ENCODE measurements around the gene CD276.
"Not testable (repeated sequence)": the region's sequence is repeated elsewhere in the genome, so short reads cannot be mapped to it uniquely, and the experiment has no call there.

The CD276 gene

GRCh38 chr15:73710321-73710720 is 26.1 kb downstream of the CD276 start:
- DNase-seq, result no peak

DNA sequence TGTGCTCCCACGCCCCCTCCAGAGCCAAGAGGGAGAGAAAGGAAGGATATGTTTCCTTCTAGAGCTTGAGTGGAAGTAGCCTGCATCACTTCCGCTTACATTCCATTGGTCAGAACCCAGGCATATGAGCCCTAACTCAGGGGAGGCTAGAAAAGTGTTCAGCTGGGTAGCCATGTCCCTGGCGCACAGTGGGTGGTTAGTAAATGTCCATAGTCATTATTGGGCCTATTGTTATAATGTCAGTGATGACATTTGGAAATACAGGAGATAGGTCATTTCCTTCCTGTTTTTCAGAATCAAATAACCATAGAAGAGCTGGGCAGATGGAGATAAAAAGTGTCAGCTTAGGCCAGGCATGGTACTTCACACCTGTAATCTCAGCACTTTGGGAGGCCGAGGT is 27.3 kb downstream of the CD276 start:
- DNase-seq, result no peak

GRCh38 chr15:73712107-73712506 is 27.9 kb downstream of the CD276 start:
- no peak for DNase-seq

GRCh38 chr15:73714695-73715301 is 30.6 kb downstream of the CD276 start:
- no peak for DNase-seq

DNA sequence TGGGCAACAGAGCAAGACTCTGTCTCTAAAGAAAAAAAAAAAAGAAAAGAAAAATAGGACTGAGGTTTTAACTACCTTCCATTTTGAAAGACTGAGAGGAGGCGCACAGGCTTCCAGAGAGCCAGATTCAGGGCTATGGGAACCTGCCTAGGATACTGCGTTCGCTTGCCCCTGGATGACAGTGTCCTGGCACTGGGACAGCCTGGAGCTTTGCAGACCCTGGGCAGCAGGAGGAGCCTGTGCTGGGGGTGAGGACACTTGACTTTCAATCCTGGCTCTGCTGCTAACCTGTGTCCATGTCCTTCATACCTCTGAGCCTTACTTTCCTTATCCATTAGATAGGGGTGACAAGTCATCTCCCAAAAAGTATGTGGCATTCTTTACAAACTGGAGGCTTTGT is 31.2 kb downstream of the CD276 start:
- DNase-seq, result no peak

GRCh38 chr15:73716417-73716816 is 32.2 kb downstream of the CD276 start:
- DNase-seq, result no peak

- DNase-seq, result no peak
These were observed 33.0 kb downstream of the CD276 start for GRCh38 chr15:73717206-73717605.

DNA sequence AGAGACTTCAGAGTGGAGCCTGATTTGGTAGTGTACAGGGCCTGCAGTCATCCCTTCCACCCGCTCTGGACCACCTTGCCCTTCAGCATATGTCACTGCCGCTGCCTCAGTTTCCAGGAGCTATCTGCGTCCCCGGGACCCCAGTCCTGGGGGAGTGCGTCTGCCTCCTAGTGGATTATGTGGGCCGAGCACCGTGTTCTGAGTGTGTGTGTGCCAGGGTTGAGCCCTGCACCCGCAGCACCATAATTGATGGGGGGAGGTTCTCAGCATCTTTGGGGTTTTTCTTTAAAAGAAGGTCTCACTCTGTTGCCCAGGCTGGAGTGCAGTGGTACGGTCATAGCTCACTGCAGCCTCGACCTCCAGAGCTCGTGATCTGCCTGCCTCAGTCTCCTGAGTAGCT is 33.6 kb downstream of the CD276 start:
- no peak for DNase-seq

- no peak for DNase-seq
These were observed 34.5 kb downstream of the CD276 start for GRCh38 chr15:73718694-73719093.

DNA sequence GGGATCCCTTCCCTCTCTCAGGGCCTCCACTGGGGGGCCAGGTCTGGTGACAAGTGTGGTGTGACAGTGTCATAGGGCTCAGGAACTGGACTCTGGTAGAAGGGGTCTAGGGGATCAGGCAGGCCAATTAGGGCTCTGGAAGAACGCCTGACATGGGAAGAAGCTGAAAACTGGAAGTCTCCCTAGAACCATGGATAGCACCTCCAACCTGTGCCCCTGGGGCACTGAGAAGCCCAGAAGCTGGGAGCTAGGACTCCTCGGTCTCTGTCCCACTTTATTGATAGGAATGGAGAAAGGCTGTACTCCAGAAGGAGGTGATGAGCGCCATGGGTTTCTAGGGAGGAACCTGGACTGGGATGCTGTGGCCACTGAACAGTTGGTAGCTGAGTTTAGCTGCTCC is 38.2 kb downstream of the CD276 start:
- DNase-seq, result no peak

DNA sequence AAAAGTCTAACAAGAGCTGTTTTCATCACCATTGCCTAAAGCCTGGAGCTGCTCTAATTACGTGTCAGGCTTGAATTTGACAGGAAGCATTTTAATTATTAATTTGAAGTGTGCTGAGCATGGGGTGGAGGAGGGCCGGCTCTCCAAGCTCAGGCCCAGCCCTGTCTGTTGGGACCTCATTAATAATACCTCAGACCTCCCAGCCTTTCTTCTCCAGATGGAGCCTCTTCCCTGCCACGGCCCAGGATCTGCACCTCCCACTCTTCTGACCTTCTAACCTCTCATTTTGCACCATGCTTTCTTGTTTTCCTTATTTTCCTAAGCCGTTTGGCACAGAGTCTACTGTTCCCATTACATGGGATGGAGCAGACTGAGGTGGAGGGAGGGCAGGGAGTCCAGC is 39.0 kb downstream of the CD276 start:
- no peak for DNase-seq

- no peak for DNase-seq
These were observed 40.0 kb downstream of the CD276 start for GRCh38 chr15:73724212-73724611.

- DNase-seq, result no peak
These were observed 43.3 kb downstream of the CD276 start for GRCh38 chr15:73727330-73727976.

DNA sequence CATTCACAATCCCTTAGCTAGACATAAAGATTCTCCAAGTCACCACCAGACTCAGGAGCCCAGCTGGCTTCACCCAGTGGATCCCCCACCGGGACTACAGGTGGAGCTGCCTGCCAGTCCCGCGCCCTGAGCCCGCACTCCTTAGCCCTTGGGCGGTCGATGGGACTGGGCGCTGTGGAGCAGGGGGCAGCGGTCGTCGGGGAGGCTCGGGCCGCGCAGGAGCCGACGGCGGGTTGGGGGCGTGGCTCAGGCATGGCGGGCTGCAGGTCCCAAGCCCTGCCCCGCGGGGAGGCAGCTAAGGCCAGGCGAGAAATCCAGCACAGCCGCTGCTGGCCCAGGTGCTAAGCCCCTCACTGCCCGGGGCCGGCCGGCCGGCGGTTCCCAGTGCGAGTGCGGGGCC is 47.9 kb downstream of the CD276 start:
- not testable (repeated sequence) for DNase-seq

DNA sequence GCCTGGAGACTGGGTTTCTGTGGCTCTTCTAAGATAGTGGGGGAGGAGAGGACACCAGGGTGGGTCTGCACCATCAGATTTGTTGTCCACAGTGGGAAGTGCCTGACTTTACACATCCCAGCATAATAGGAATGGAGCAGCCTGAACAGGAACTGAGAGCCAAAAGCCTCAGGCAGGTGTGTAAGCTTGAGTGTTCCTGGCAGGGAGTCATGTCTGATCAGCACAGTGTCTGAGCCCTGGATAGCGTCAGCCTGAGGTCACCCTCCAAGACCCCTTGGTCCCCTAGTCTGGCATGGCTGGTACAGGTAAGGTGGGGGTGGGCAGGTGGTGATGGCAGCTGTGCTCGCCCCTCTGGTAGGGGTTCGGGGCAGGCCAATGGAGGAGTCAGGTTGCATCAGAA is 48.7 kb downstream of the CD276 start:
- DNase-seq, result no peak

- DNase-seq, result peak; percentile 23
These were observed 53.4 kb downstream of the CD276 start for GRCh38 chr15:73737535-73737934.

- no peak for DNase-seq
These were observed 56.2 kb downstream of the CD276 start for GRCh38 chr15:73740152-73741048.

DNA sequence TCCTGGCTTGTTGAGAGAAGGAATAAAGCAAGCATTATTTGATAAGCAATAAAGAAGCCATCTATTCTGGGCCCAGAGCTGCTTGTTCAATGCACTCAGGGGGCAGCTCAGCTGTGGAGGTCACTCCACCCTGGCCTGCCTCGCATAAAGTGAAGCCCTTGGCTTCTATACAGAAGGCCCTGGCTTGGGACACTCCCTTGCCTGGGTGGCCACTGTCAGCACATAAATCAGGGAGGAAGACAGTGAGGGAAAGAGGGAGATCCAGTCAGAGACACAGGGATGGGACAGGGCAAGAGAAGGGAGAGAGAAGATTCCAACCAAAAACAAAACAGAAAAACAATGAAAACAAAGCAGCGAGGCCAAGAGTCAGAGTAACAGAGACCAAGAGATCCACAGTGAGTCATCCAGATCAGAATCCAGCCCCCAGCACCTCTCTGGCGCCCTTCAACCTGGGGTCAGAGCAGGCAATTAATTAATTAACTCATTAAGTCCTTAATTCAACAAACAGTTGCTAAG is 57.2 kb downstream of the CD276 start:
- peak; percentile 38 for DNase-seq

DNA sequence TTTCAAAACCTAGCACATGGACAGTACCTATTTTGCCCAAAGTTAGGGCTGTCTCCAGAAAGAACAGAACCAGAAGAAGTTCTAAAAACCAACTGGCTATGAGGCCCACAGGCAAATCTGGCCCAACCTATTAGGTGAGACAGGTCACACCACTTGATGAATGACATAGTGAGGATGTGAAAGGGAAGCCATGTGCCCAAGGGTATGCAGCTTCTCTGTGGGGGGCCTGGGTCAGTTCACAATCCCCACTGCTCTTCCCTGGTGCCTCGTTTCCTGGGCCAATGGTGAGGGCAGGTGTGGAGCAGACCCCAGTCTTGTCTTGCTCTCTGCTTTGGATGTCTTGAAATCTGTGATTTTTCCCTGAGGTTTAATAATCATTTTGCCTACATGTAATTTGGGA is 60.1 kb downstream of the CD276 start:
- no peak for DNase-seq

- peak; percentile 28 for DNase-seq
These were observed 60.9 kb downstream of the CD276 start for GRCh38 chr15:73745073-73745472.

DNA sequence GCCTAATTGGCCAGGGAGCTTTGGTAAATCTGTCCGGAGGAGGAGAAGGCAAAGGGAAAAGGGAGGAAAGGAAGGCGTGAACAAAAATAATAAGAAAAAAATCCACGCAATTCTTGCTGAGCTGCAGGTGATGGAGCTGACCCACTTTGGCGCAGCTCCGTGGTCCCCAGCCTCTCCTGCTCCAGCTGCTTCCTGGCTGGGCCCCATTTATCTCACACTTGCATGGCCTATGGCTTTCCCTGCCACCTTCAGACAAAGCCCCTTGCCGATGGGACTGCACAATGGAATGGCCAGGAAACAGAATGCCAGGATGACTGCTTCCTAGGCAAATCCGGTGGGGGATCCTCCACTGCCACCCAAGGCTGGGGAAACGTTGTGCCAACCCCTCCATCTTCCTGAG is 62.1 kb downstream of the CD276 start:
- DNase-seq, result no peak

DNA sequence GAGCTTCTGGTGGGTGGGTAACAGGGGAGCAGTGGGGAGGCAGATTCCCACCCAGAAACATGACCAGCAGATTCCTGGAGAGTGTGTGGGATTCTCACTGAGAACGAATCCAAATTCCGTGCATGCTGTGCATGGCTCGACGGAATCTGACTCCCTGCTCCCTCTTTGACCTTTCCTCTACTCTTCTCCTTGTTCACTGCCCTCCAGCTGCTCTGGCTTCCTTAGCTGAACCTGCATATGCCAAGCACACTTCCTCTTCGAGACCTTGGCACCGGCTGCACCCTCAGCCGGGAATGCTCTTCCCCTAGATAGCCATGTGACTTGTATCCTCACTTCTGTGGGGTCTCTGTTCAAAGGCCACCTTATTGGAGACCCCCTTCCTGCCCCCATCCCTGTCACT is 62.7 kb downstream of the CD276 start:
- DNase-seq, result no peak

DNA sequence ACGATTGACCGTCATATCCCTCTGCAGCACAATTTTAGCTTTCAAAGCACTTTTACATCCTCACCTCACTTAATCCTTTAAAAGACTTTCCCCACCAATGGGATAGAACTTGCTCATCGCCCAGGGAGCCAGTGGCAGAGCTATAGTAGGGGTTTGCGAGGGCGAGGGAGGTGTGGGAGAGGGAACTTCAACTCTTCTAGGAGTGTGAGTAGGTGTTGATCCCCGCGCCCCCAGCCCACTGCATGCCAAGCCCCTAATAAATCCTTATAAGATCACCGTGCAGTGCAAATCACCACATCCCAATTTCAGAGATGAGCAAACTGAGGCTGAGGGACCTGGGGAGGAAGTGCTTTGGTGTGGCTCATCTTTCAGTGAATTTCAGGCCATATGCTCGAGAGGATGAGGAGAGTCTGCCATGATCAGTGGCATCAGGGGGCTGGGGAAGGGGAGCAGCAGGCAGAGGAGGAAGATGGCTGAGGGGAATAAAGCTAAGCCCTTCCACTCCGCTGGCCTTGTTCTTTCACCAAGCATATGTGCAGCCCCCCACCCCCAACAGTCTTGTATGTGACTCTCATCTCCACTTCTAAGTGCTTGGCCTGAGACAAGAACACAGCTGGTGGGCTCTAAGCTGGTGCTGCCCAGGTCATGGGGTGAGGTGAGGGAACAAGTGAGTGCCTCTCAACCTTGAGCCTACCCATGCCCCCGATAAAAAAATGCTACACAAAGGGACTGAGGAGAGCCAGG is 63.8 kb downstream of the CD276 start:
- DNase-seq, result peak; percentile 75
